ENCODE data around the gene CCDC102A. TPM values are rescaled to one million over a fixed set of nuclear protein-coding genes. Genes with fewer than 3 reads are reported as not detected.

CCDC102A gene
- total and polyA plus RNA-seq, 9 donors: 9.3 to 20.9 (median 15.2) TPM

DNA sequence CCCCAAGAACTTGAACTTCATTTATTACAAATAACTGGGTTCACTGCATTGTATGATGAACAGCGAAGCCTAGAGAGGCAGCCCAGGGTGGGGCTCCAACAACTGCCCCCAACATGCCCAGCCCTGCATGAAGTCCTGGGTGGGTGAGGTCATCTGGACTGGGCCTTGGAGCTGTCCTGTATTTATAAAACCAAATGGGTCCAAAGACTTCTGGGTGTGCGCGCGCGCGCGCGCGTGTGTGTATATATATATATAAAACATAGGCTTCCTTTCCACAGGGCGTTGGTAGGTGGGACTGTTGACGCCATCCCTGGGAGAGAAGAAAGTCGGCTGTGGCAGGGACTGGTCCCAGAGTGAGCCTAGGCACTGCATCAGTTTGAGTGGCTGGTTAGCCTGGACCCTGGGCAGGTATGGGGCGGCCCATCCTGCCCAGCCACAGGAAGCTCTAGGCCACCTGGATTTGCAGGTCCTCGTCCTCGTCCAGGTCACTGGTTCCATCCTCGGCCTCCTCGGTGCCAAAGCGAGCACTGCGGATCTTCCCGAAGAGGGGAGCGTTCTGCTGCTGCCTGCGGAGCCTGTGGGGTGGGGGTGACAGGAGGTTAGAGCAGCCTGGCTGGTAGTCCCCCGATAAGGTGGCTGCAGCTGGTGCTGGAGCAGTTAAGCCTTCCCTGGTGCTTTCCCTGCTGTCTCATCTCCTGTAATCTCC is 23.9 kb downstream of the CCDC102A start:
- H3K4me1 ChIP-seq (ENCODE audit: control insufficient read depth, insufficient read depth, low read length): peaks cover 16% of the 10 kb centered on the region
- no peaks in the 10 kb centered on the region for H3K27me3 ChIP-seq (ENCODE audit: control insufficient read depth, insufficient read depth, low read length)
- WGBS (ENCODE audit: insufficient coverage): 88% methylated on average over 11 of the region's 23 CpGs
- no peak for DNase-seq
- no peak overlapping the region for H3K27ac ChIP-seq (ENCODE audit: low read length)
- no peak overlapping the region for H3K4me3 ChIP-seq (ENCODE audit: low read length)
- H3K36me3 ChIP-seq (ENCODE audit: control insufficient read depth, insufficient read depth, low read length): peaks cover 62% of the 10 kb centered on the region
- H3K9me3 ChIP-seq (replicated peaks; ENCODE audit: control insufficient read depth, low read depth, low read length): no peaks in the 10 kb centered on the region

DNA sequence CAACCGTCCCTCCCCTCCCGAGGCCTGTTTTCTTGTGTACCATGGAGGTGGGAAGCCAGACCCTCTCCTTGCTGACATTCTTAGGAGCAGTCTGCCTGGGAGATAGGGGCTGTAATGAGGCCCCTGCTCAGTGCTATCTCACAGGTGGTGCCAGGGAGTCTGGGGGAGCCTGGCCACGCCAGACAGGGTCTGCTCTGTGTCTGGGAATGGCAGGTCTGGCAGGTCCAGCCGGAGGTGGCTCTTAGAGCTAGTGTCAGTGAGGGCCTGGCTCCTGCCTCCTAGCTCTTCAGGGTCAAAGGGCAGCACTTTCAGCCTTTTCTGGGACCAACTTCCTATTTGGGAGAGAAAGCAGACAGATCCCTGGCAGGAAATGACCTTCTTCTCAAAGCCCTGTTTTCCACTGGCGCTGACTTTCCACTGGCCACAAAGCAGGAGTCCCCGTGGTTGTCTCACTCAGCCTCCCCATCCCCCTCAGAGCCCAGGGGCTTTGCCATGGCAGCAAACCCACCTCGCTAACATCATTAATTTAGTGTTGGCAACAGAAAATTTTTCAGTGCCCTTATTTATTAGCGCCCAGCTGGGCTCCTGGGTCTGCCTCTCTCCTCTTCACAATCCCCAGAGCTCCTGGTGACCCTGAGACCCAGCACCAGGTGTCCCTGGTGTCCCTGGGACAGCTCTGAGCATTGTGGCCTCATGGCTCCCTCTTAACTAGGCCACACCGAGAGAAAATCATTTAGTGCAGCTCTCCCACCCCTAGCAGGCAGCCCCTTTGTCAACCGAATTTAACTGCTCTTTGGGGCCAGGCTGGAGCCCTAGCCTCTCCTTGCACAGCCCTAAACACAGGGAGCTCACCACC is 26.1 kb downstream of the CCDC102A start:
- H3K9me3 ChIP-seq (replicated peaks; ENCODE audit: control insufficient read depth, low read depth, low read length): no peaks in the 10 kb centered on the region
- H3K27me3 ChIP-seq (ENCODE audit: control insufficient read depth, insufficient read depth, low read length): no peaks in the 10 kb centered on the region
- H3K4me1 ChIP-seq (ENCODE audit: control insufficient read depth, insufficient read depth, low read length): peaks cover 16% of the 10 kb centered on the region
- WGBS (ENCODE audit: insufficient coverage): 34% methylated on average over 8 of the region's 10 CpGs
- no peak for DNase-seq
- no peak overlapping the region for H3K4me3 ChIP-seq (ENCODE audit: low read length)
- peaks cover 40% of the 10 kb centered on the region for H3K36me3 ChIP-seq (ENCODE audit: control insufficient read depth, insufficient read depth, low read length)
- no peak overlapping the region for H3K27ac ChIP-seq (ENCODE audit: low read length)

DNA sequence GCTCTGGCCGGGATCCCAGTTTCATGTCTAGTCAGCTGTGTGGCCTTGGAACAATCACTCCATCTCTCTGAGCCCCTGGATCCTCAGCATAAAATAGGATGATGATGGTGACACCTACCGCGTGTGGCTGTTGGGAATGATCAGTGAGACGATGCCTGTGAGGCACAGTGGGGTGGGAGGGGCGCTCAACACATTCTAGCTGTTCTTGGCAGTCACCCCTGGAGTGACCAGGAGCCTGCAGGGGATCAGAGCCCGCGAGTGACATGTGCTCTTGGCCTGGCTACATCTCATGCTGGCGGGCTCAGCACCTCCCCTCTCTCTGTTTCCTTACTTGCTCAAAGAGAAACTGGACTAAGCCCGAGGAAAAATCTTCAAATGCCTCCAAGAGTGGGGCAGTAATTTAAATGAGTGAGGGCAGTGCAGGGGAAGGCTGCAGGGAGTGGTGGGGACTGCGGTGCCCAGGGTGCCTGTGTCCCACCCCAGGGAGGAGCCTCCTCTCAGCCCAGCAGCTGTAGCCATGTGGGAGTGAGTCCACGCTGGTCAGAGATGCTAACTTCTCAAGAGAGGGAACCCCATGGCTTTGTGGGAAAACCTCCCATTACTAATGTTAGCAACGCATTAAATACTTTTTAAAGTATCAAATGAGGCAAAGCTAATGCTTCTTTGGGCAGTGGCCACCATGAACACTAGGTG is 27.0 kb downstream of the CCDC102A start:
- Histone ChIP-seq H3K36me3 (ENCODE audit: control insufficient read depth, insufficient read depth, low read length) (peaks cover 32% of the 10 kb centered on the region), H3K9me3 (replicated peaks; ENCODE audit: control insufficient read depth, low read depth, low read length) (no peaks in the 10 kb centered on the region), H3K4me3 (ENCODE audit: low read length) (no peak overlapping the region), H3K27ac (ENCODE audit: low read length) (no peak overlapping the region), H3K27me3 (ENCODE audit: control insufficient read depth, insufficient read depth, low read length) (no peaks in the 10 kb centered on the region), H3K4me1 (ENCODE audit: control insufficient read depth, insufficient read depth, low read length) (peaks cover 14% of the 10 kb centered on the region)
- DNase-seq: no peak
- 46% methylated on average over 5 of the region's 12 CpGs for WGBS (ENCODE audit: insufficient coverage)

DNA sequence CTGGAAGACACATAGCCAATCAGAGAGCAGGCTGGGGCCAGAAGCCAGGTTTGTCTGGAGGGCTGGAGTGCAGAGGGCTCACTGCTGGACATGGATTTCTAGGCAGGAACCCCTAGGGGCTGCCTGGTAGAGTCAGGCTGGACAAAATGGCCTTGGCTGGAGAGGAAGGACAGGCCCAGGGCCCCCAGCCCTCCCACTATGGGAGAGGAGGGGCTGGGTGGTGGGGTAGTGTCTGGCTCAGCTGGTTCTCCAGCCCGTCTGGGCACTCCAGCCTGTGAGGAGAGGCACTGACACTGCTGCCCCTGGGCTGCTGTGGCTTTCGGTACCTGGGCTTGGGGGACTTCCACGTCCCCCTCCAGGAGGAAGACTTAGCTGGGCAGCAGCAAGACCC is 28.3 kb downstream of the CCDC102A start:
- Histone ChIP-seq H3K27me3 (ENCODE audit: control insufficient read depth, insufficient read depth, low read length) (peaks cover 3% of the 10 kb centered on the region), H3K4me1 (ENCODE audit: control insufficient read depth, insufficient read depth, low read length) (peaks cover 18% of the 10 kb centered on the region), H3K36me3 (ENCODE audit: control insufficient read depth, insufficient read depth, low read length) (peaks cover 19% of the 10 kb centered on the region), H3K27ac (ENCODE audit: low read length) (peak overlapping the region; percentile 51), H3K9me3 (replicated peaks; ENCODE audit: control insufficient read depth, low read depth, low read length) (no peaks in the 10 kb centered on the region), H3K4me3 (ENCODE audit: low read length) (no peak overlapping the region)
- no peak for DNase-seq
- WGBS (ENCODE audit: insufficient coverage): 86% methylated on average over 1 of the region's 3 CpGs

DNA sequence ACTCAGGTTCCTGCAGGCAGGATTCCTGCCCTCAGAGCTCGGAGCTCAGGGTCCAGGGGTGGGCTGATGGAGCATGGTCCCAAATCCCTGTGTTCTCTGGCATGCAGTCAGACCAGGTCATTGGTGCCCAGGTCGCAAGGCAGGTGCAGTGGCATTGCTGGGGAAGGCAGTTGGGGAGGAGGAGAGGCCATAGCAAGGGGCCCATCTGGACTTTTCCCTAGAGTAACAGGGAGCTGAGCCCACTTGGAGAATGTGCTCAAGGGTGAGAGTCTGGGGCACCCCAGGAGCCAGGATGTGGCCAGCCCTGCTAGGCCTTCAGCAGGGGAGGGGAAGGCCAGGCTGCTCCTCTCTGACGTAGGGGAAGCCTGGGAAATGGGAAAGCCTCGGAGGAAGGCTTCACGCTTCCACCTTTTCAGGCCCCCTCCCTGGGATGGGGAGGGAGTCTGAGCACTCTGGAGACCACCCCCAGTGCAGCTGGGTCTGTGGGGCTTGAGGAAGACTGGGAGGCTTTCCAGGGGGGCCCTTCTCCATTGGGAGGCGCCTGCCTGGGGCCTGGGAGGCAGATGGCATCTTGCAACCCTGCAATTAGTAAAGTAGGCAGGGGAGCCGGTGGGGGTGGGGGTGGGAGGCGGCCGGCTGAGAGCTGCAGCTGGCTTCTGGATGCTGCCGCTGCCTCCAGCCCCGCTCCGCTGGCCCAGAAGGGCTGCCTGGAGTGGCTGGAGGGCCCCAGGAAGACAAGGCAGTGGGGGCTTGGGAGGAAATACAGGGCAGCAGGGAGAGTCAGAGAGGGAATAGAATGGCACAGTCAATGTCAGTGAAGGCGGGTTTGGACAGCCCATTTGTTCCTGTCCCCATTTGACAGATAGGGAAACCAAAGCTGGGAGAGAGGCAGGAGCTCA is 29.0 kb downstream of the CCDC102A start:
- Histone ChIP-seq H3K4me3 (ENCODE audit: low read length) (no peak overlapping the region), H3K27ac (ENCODE audit: low read length) (peak overlapping the region; percentile 51), H3K4me1 (ENCODE audit: control insufficient read depth, insufficient read depth, low read length) (peaks cover 18% of the 10 kb centered on the region), H3K36me3 (ENCODE audit: control insufficient read depth, insufficient read depth, low read length) (peaks cover 13% of the 10 kb centered on the region), H3K9me3 (replicated peaks; ENCODE audit: control insufficient read depth, low read depth, low read length) (no peaks in the 10 kb centered on the region), H3K27me3 (ENCODE audit: control insufficient read depth, insufficient read depth, low read length) (peaks cover 3% of the 10 kb centered on the region)
- WGBS (ENCODE audit: insufficient coverage): 23% methylated on average over 8 of the region's 13 CpGs
- DNase-seq: no peak

DNA sequence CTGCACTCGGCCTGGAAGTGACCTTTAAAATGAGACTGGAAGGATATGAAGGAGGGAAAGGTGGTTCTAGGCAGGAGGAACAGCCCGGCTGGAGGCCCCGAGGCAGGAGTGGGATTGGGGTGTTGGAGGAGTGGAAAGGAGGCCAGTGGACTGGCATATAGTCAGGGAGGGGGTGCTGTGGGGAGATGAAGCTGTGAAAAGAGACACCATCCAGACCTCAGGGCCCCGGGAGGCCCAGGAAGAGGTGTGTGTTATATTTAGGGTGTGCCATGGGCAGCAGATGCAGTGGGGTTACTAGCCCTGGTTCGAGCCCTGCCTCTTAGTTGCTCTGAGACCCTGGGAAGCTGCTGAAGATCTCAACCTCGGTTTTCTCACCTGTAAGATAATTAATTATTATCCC is 31.2 kb downstream of the CCDC102A start:
- no peak overlapping the region for H3K27ac ChIP-seq (ENCODE audit: low read length)
- peaks cover 18% of the 10 kb centered on the region for H3K4me1 ChIP-seq (ENCODE audit: control insufficient read depth, insufficient read depth, low read length)
- H3K27me3 ChIP-seq (ENCODE audit: control insufficient read depth, insufficient read depth, low read length): peaks cover 8% of the 10 kb centered on the region
- H3K9me3 ChIP-seq (replicated peaks; ENCODE audit: control insufficient read depth, low read depth, low read length): no peaks in the 10 kb centered on the region
- no peak overlapping the region for H3K4me3 ChIP-seq (ENCODE audit: low read length)
- no peaks in the 10 kb centered on the region for H3K36me3 ChIP-seq (ENCODE audit: control insufficient read depth, insufficient read depth, low read length)
- DNase-seq: no peak
- WGBS (ENCODE audit: insufficient coverage): 64% methylated on average over 4 of the region's 6 CpGs

DNA sequence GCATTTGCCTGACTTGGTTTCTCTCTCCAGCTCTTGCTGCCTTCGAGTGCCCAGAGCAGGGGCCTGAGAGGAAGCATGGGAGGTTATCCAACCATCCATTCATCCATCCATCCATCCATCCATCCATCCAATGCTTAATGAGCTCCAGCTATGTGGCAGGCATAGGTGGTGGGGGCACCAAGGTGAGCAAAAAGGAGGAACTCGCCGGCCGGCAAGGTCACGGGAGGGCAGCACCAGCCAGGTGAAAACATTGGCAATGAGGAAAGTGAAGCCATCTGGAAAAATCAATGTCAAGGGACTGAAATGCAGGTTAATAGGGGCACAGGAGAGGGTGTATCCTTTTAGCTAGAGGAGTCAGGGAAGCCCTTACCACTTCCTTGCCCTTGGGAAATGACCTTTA is 31.9 kb downstream of the CCDC102A start:
- Histone ChIP-seq H3K36me3 (ENCODE audit: control insufficient read depth, insufficient read depth, low read length) (no peaks in the 10 kb centered on the region), H3K4me1 (ENCODE audit: control insufficient read depth, insufficient read depth, low read length) (peaks cover 18% of the 10 kb centered on the region), H3K27ac (ENCODE audit: low read length) (no peak overlapping the region), H3K9me3 (replicated peaks; ENCODE audit: control insufficient read depth, low read depth, low read length) (no peaks in the 10 kb centered on the region), H3K4me3 (ENCODE audit: low read length) (no peak overlapping the region), H3K27me3 (ENCODE audit: control insufficient read depth, insufficient read depth, low read length) (peaks cover 8% of the 10 kb centered on the region)
- DNase-seq: no peak
- WGBS (ENCODE audit: insufficient coverage): 63% methylated on average over 4 of the region's 5 CpGs

DNA sequence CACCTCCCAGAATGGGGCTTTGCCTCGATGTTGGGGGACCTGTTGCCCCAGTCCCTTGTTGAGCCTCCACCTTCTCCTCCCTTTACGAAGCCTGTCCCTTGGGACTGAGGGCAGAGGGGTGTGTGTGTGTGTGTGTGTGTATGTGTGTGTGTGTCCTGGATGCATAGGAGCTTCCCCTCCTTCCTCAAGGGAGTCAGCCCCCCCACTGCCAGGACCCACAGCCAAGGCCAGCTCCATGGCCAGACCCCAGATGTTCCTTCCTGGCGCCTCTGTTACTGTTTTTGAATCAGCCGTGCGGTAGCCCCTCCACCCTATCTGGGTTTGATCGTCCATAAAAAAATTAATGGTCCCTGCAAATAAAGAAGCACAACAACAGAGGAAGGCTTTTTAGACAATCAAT is 32.4 kb downstream of the CCDC102A start:
- peaks cover 15% of the 10 kb centered on the region for H3K4me1 ChIP-seq (ENCODE audit: control insufficient read depth, insufficient read depth, low read length)
- no peak for DNase-seq

DNA sequence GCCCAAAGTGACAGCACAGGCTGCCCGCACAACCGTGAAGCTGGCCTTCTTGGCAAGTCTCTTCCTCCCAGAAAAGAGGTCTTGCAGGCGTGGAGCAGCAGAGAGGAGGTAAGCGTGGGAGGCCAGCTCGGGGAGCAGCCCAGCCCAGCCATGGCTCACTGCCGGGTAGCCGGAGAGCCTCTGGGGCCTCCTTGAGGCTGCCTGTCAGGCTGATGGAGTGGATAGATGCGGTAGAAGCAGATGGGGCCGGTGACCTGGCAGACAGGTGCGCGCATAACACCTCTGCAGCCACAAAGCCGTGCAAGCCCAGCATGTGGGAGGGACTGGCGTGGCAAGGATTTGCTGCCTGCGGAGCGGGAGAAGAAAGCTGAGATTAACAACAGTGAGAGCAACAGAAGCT is 33.0 kb downstream of the CCDC102A start:
- WGBS (ENCODE audit: insufficient coverage): 27% methylated on average over 10 of the region's 15 CpGs
- H3K27me3 ChIP-seq (ENCODE audit: control insufficient read depth, insufficient read depth, low read length): peaks cover 8% of the 10 kb centered on the region
- H3K4me3 ChIP-seq (ENCODE audit: low read length): no peak overlapping the region
- H3K36me3 ChIP-seq (ENCODE audit: control insufficient read depth, insufficient read depth, low read length): no peaks in the 10 kb centered on the region
- DNase-seq: no peak
- H3K27ac ChIP-seq (ENCODE audit: low read length): no peak overlapping the region
- H3K9me3 ChIP-seq (replicated peaks; ENCODE audit: control insufficient read depth, low read depth, low read length): no peaks in the 10 kb centered on the region
- H3K4me1 ChIP-seq (ENCODE audit: control insufficient read depth, insufficient read depth, low read length): peaks cover 15% of the 10 kb centered on the region

More for the DNA sequence above, 32.4 kb downstream of the CCDC102A start:
- no CpG with 5 or more reads among the region's 6 CpGs for WGBS (ENCODE audit: insufficient coverage)
- no peak overlapping the region for H3K4me3 ChIP-seq (ENCODE audit: low read length)
- H3K27ac ChIP-seq (ENCODE audit: low read length): no peak overlapping the region
- no peaks in the 10 kb centered on the region for H3K36me3 ChIP-seq (ENCODE audit: control insufficient read depth, insufficient read depth, low read length)
- H3K9me3 ChIP-seq (replicated peaks; ENCODE audit: control insufficient read depth, low read depth, low read length): no peaks in the 10 kb centered on the region
- H3K27me3 ChIP-seq (ENCODE audit: control insufficient read depth, insufficient read depth, low read length): peaks cover 8% of the 10 kb centered on the region
